Tibial nerve (tissue), 3 donors: ENCODE data around the gene PRPF6.

Experiments used
- POLR2A ChIP-seq, 2 donors: fragments of 450-650 bp; IDR thresholded peaks; one replicate each; pipeline ENCODE4 v1.6.1; 2017; ENCODE audit warnings: antibody characterized with exemption in 2 of 2, mild to moderate bottlenecking in 2 of 2, moderate library complexity in 2 of 2
- TF ChIP-seq, protein P1 (sequence below), 5 experiments: fragments of 200-600 bp in 3 of 5; fragments of 450-650 bp in 2 of 5; sonication (generic) in 3 of 5; IDR thresholded peaks; one replicate each; pipeline ENCODE4 v1.5.1; 2016 to 2019; ENCODE audit warnings: antibody characterized with exemption in 5 of 5, mild to moderate bottlenecking in 3 of 5, moderate library complexity in 2 of 5

DNA sequence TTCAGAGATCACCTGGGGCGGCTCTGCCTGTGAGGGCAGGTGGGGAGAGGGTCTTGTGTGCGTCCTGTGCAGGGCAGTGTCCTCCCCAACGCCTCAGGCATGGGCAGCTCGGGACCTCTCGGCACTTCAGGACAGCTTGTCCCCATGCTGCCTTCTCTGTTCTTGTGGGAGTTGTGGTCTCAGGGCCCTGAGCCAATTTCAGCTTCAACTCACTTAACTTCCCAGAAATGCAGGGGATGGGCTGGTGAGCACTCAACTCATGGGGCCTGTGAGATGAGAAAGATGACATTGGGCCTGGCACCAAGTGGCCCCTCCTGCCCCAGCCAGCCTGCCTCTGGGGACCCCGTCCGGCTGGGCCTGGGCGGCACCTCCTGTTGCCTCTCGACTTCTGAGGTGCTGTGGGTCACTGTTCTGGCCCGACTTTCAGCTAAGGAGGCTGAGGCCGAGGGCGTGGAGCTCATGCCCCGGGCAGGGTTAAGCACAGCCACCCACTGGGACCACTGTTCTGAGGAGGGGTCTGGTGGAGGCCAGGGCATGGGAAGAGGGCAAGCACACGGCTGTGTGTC lies 91.6 kb downstream of the PRPF6 start:
- TF ChIP-seq, protein P1, sequence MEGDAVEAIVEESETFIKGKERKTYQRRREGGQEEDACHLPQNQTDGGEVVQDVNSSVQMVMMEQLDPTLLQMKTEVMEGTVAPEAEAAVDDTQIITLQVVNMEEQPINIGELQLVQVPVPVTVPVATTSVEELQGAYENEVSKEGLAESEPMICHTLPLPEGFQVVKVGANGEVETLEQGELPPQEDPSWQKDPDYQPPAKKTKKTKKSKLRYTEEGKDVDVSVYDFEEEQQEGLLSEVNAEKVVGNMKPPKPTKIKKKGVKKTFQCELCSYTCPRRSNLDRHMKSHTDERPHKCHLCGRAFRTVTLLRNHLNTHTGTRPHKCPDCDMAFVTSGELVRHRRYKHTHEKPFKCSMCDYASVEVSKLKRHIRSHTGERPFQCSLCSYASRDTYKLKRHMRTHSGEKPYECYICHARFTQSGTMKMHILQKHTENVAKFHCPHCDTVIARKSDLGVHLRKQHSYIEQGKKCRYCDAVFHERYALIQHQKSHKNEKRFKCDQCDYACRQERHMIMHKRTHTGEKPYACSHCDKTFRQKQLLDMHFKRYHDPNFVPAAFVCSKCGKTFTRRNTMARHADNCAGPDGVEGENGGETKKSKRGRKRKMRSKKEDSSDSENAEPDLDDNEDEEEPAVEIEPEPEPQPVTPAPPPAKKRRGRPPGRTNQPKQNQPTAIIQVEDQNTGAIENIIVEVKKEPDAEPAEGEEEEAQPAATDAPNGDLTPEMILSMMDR (IDR thresholded peaks at IDR 0.05): no peak
- no peak for TF ChIP-seq POLR2A (IDR thresholded peaks at IDR 0.05)
